H9 (cell line): ENCODE results near the gene EFCAB14. TPM values are rescaled to one million over a fixed set of nuclear protein-coding genes. Genes with fewer than 3 reads are reported as not detected.
"Not testable (repeated sequence)": the region's sequence is repeated elsewhere in the genome, so short reads cannot be mapped to it uniquely, and the experiment has no call there.

Experiments used
- DNase-seq: peaks from one replicate; pipeline ENCODE4 v3.0.0-alpha.2; 2017
- H2AFZ ChIP-seq: one replicate; pipeline ENCODE4 v1.6.1; 2013; ENCODE audit warnings: mild to moderate bottlenecking, low read length, control low read depth, moderate library complexity
- H2AK5ac ChIP-seq: 2 replicates; pipeline ENCODE4 v1.6.1; 2013; ENCODE audit warnings: low read length, control low read depth, mixed read lengths; ENCODE audit not compliant: insufficient read length
- H2BK120ac ChIP-seq: one replicate; pipeline ENCODE4 v1.6.1; 2013; ENCODE audit warnings: low read depth, mild to moderate bottlenecking, low read length, control low read depth, inconsistent platforms; ENCODE audit not compliant: poor library complexity, severe bottlenecking
- H2BK12ac ChIP-seq: 2 replicates; pipeline ENCODE4 v1.6.1; 2013; ENCODE audit warnings: low read length, control low read depth, mixed read lengths, low read depth; ENCODE audit not compliant: insufficient read length
- H2BK15ac ChIP-seq: 2 replicates; pipeline ENCODE4 v1.6.1; 2013; ENCODE audit warnings: low read depth, low read length, control low read depth
- H2BK20ac ChIP-seq: one replicate; pipeline ENCODE4 v1.6.1; 2013; ENCODE audit warnings: low read depth, mild to moderate bottlenecking, low read length, control low read depth, inconsistent platforms; ENCODE audit not compliant: poor library complexity, severe bottlenecking
- H2BK5ac ChIP-seq: 2 replicates; pipeline ENCODE4 v1.6.1; 2013; ENCODE audit warnings: low read length, control low read depth, mixed read lengths; ENCODE audit not compliant: insufficient read length
- H3K14ac ChIP-seq: 2 replicates; pipeline ENCODE4 v1.6.1; 2013; ENCODE audit warnings: low read length, control low read depth; ENCODE audit not compliant: insufficient read depth
- H3K18ac ChIP-seq: 2 replicates; pipeline ENCODE4 v1.6.1; 2013; ENCODE audit warnings: low read depth, mild to moderate bottlenecking, mixed read lengths, low read length, control low read depth; ENCODE audit not compliant: insufficient read length
- H3K23ac ChIP-seq: 2 replicates; pipeline ENCODE4 v1.6.1; 2013; ENCODE audit warnings: low read length, control low read depth, mixed read lengths, low read depth; ENCODE audit not compliant: insufficient read length
- H3K23me2 ChIP-seq: 2 replicates; pipeline ENCODE4 v1.6.1; 2013; ENCODE audit warnings: low read depth, mild to moderate bottlenecking, mixed read lengths, low read length, control low read depth; ENCODE audit not compliant: insufficient read length, poor library complexity, severe bottlenecking
- H3K27ac ChIP-seq: 2 replicates; pipeline ENCODE4 v1.5.1; 2013; ENCODE audit warnings: low read length, control low read depth, mixed read lengths, low read depth; ENCODE audit not compliant: insufficient read length
- H3K27me3 ChIP-seq: 2 replicates; pipeline ENCODE4 v1.6.1; 2013; ENCODE audit warnings: low read length, control low read depth, inconsistent platforms; ENCODE audit not compliant: insufficient read depth
- H3K4ac ChIP-seq: 2 replicates; pipeline ENCODE4 v1.6.1; 2013; ENCODE audit warnings: low read depth, mild to moderate bottlenecking, control low read depth, inconsistent platforms, low read length, moderate library complexity
- H3K4me1 ChIP-seq: 2 replicates; pipeline ENCODE4 v1.6.1; 2013; ENCODE audit warnings: low read length, control low read depth, inconsistent platforms; ENCODE audit not compliant: insufficient read depth
- H3K4me2 ChIP-seq: 2 replicates; pipeline ENCODE4 v1.6.1; 2013; ENCODE audit warnings: low read length, control low read depth, mixed read lengths; ENCODE audit not compliant: insufficient read length, insufficient read depth
- H3K56ac ChIP-seq: 2 replicates; pipeline ENCODE4 v1.6.1; 2013; ENCODE audit warnings: low read depth, mild to moderate bottlenecking, mixed read lengths, low read length, control low read depth; ENCODE audit not compliant: insufficient read length
- H3K79me1 ChIP-seq: 2 replicates; pipeline ENCODE4 v1.6.1; 2013; ENCODE audit warnings: low read depth, mild to moderate bottlenecking, moderate library complexity, low read length, control low read depth, inconsistent platforms; ENCODE audit not compliant: insufficient read depth, poor library complexity, severe bottlenecking
- H3K79me2 ChIP-seq: 2 replicates; pipeline ENCODE4 v1.6.1; 2013; ENCODE audit warnings: low read length, control low read depth, inconsistent platforms; ENCODE audit not compliant: insufficient read depth
- H3K9ac ChIP-seq: 2 replicates; pipeline ENCODE4 v1.6.1; 2013; ENCODE audit warnings: low read length, control low read depth, mixed read lengths; ENCODE audit not compliant: insufficient read length; ENCODE audit errors: extremely low read depth
- H3K9me3 ChIP-seq: one replicate; pipeline ENCODE4 v1.6.1; 2013; ENCODE audit warnings: low read depth, low read length, inconsistent platforms; ENCODE audit not compliant: control insufficient read depth
- H3T11ph ChIP-seq: one replicate; pipeline ENCODE4 v1.6.1; 2013; ENCODE audit warnings: mild to moderate bottlenecking, low read length, control low read depth, inconsistent platforms
- H4K20me1 ChIP-seq: one replicate; pipeline ENCODE4 v1.6.1; 2013; ENCODE audit not compliant: control insufficient read depth, insufficient read length, insufficient read depth
- H4K5ac ChIP-seq: 2 replicates; pipeline ENCODE4 v1.6.1; 2013; ENCODE audit warnings: low read depth, mild to moderate bottlenecking, mixed read lengths, low read length, control low read depth; ENCODE audit not compliant: insufficient read length
- H4K8ac ChIP-seq: replicated peaks from 2 replicates; pipeline ENCODE4 v1.6.1; 2013; ENCODE audit warnings: low read length, control low read depth, mixed read lengths, low read depth; ENCODE audit not compliant: insufficient read length
- H4K91ac ChIP-seq: 2 replicates; pipeline ENCODE4 v1.6.1; 2013; ENCODE audit warnings: low read depth, mild to moderate bottlenecking, moderate library complexity, mixed read lengths, low read length, control low read depth; ENCODE audit not compliant: insufficient read length
- H3K27ac Mint-ChIP-seq, 3 experiments: 2 replicates in 2 of 3; 3 replicates in 1 of 3; pipeline ENCODE4 v1.8.0; 2020 to 2021; ENCODE audit warnings: mixed read lengths in 3 of 3, mild to moderate bottlenecking in 1 of 3, moderate library complexity in 1 of 3
- H3K27me3 Mint-ChIP-seq: 2 replicates; pipeline ENCODE4 v1.8.0; 2021; ENCODE audit warnings: low read depth, mild to moderate bottlenecking, moderate library complexity, mixed read lengths
- H3K36me3 Mint-ChIP-seq, 3 experiments: 2 replicates in 2 of 3; 3 replicates in 1 of 3; pipeline ENCODE4 v1.8.0; 2020 to 2021; ENCODE audit warnings: low read depth in 3 of 3, mixed read lengths in 3 of 3; ENCODE audit not compliant: insufficient read depth in 1 of 3
- H3K4me1 Mint-ChIP-seq, 2 experiments: 2 replicates each; pipeline ENCODE4 v1.8.0; 2020; ENCODE audit warnings: mixed read lengths in 2 of 2
- H3K4me3 Mint-ChIP-seq, 2 experiments: 2 replicates in 1 of 2; 3 replicates in 1 of 2; pipeline ENCODE4 v1.8.0; 2020 to 2021; ENCODE audit warnings: mild to moderate bottlenecking in 2 of 2, mixed read lengths in 2 of 2, moderate library complexity in 1 of 2
- H3K9me3 Mint-ChIP-seq, 2 experiments: 2 replicates in 1 of 2; 3 replicates in 1 of 2; pipeline ENCODE4 v1.8.0; 2020; ENCODE audit warnings: mild to moderate bottlenecking in 2 of 2, mixed read lengths in 2 of 2, moderate library complexity in 1 of 2
- WGBS: extraction: QIAGEN DNeasy Blood & Tissue Kit; methylation state at CpG from one replicate; pipeline ENCODE4 v1.1.7; 2013; ENCODE audit warnings: missing lambda C conversion rate, low lambda C conversion rate, mixed read lengths; ENCODE audit not compliant: insufficient read length; ENCODE audit errors: extremely low coverage; 5-methylcytosine and 5-hydroxymethylcytosine counted together
- total RNA-seq: library from RNA; stranded (reverse); gene quantifications from 2 replicates; pipeline ENCODE4 v1.2.1, GENCODE V29; 2021

Gene EFCAB14
- total RNA-seq, 1 experiment from 2014 or later, result 42.2 TPM

DNA sequence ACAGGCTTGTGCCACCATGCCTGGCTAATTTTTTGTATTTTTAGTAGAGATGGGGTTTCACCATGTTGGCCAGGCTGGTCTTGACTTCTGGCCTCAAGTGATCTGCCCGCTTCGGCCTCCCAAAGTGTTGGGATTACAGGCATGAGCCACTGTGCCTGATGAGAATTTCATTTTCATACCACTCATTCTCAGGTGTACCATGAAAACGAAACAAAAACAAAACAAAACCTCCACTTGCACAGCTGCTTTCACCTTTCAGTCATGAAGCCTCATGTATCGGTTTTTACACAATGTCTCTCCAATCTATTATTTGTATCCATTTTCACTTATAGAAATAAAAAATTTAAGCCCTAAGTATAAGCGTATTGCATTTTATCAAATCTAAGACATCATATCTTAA, 58.8 kb downstream of the EFCAB14 start:
- not testable (repeated sequence) for H4K5ac ChIP-seq, H2AK5ac ChIP-seq, H2AFZ ChIP-seq, H3K23ac ChIP-seq, H3K79me2 ChIP-seq, H3K27me3 Mint-ChIP-seq, H3T11ph ChIP-seq, H3K18ac ChIP-seq, H2BK12ac ChIP-seq, H3K14ac ChIP-seq, H3K4me1 ChIP-seq, H3K9me3 ChIP-seq, H4K8ac ChIP-seq, H3K9ac ChIP-seq, H3K4me1 Mint-ChIP-seq, H4K20me1 ChIP-seq, H3K4ac ChIP-seq, H3K27ac ChIP-seq, H3K79me1 ChIP-seq, H2BK15ac ChIP-seq, H3K4me2 ChIP-seq, H3K27me3 ChIP-seq, H4K91ac ChIP-seq, DNase-seq, H3K4me3 Mint-ChIP-seq, H3K27ac Mint-ChIP-seq, H3K23me2 ChIP-seq, H3K56ac ChIP-seq, H2BK120ac ChIP-seq, H3K9me3 Mint-ChIP-seq, H2BK5ac ChIP-seq, H2BK20ac ChIP-seq
- H3K36me3 Mint-ChIP-seq, result peaks cover 16 to 51% (median 46%) of the 10 kb centered on the region in 3 experiments; a peak in 6 of 7 replicates
- WGBS, result no CpG with 5 or more reads among the region's 5 CpGs
